Heart left ventricle (tissue), 13 donors: ENCODE measurements around the gene THSD7B.

Experiments
- POLR2A ChIP-seq, 2 donors: fragments of 450-650 bp; IDR thresholded peaks; one replicate each; pipeline ENCODE4 v1.6.1; 2017; ENCODE audit warnings: antibody characterized with exemption in 2 of 2, mild to moderate bottlenecking in 2 of 2, moderate library complexity in 2 of 2
- TF ChIP-seq, protein P1 (sequence below), 12 donors: fragments of 200-600 bp; sonication (generic) in 4 of 12; IDR thresholded peaks; one replicate each; pipeline versions ENCODE4 v1.5.0 to v1.8.0; 2018 to 2022; ENCODE audit warnings: antibody characterized with exemption in 12 of 12, mild to moderate bottlenecking in 5 of 12
- donor health status: ischemic (EF 13 %, LVEDD 7.1; RV severe dilation, severe dysfunction).
- donor health status: DM: no; HTN: yes; CAD: no.
- donor health status: DM: no; HTN: no; CAD: no.
- donor health status: ischemic (EF 25% LVEDD 6.9; RV normal size, moderate dysfunction).
- donor health status: ischemic (EF 25% LVEDD 5.7; RV mildly dilated, moderate dysfunction).
- donor health status: ischemic (EF 35%, LVEDD 5.7; RV mildly dilated, moderate dysfunction).
- donor health status: nonischemic (EF 11% LVEDD 7.7; RV severe dilation, severe dysfunction).
- donor health status: DM: yes; HTN: yes; CAD: no.
- donor health status: PGD.
- donor health status: ischemic (EF 29% LVEDD 5.4; RV normal size, mild dysfunction).
- donor health status: nonischemic (EF 23%, LVEDD 6.1; RV moderate dilation, normal function).

DNA sequence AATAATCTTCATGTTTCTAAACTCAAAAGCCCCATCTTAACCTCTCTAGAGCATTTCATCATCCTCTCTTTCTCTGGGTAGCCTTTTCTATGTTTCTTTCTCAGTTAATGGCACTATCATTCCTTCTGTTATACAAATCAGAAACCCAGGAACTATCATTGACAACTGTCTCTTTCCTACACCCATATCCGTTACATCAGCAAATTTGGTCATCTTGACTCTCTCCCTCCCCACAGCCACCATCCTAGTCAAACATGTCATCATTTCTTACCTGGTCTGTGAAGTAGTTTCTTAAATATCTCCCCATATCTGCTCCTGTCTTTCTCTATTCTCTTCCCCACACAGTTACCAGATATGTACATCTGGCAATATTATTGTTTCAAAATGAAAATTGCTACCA, 62.8 kb downstream of the THSD7B start:
- TF ChIP-seq, protein P1, sequence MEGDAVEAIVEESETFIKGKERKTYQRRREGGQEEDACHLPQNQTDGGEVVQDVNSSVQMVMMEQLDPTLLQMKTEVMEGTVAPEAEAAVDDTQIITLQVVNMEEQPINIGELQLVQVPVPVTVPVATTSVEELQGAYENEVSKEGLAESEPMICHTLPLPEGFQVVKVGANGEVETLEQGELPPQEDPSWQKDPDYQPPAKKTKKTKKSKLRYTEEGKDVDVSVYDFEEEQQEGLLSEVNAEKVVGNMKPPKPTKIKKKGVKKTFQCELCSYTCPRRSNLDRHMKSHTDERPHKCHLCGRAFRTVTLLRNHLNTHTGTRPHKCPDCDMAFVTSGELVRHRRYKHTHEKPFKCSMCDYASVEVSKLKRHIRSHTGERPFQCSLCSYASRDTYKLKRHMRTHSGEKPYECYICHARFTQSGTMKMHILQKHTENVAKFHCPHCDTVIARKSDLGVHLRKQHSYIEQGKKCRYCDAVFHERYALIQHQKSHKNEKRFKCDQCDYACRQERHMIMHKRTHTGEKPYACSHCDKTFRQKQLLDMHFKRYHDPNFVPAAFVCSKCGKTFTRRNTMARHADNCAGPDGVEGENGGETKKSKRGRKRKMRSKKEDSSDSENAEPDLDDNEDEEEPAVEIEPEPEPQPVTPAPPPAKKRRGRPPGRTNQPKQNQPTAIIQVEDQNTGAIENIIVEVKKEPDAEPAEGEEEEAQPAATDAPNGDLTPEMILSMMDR (IDR thresholded peaks at IDR 0.05): no peak
- TF ChIP-seq POLR2A (IDR thresholded peaks at IDR 0.05): no peak
